ENCODE measurements around the gene SLC27A3.

The SLC27A3 gene

GRCh38 chr1:153818876-153819275 lies 43.7 kb downstream of the SLC27A3 start:
- no peak overlapping the region for H3K4me3 ChIP-seq (ENCODE audit: low read depth, low read length)
- no peak for TF ChIP-seq MYC (IDR thresholded peaks at IDR 0.05; ENCODE audit: low read depth, low read length)
- TF ChIP-seq, protein P1, sequence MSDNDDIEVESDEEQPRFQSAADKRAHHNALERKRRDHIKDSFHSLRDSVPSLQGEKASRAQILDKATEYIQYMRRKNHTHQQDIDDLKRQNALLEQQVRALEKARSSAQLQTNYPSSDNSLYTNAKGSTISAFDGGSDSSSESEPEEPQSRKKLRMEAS (IDR thresholded peaks at IDR 0.05; ENCODE audit: low read depth, low read length) = no peak
- no peak for TF ChIP-seq POLR2A (IDR thresholded peaks at IDR 0.05; ENCODE audit: extremely low read depth, insufficient read length)
- no peak for DNase-seq (ENCODE audit: low read depth)

- H3K4me3 ChIP-seq (ENCODE audit: low read depth, low read length) = no peak overlapping the region
- no peak for DNase-seq (ENCODE audit: low read depth)
- TF ChIP-seq, protein P1 (IDR thresholded peaks at IDR 0.05; ENCODE audit: low read depth, low read length) = no peak
- TF ChIP-seq POLR2A (IDR thresholded peaks at IDR 0.05; ENCODE audit: extremely low read depth, insufficient read length) (no peak), MYC (IDR thresholded peaks at IDR 0.05; ENCODE audit: low read depth, low read length) (no peak), CTCF (IDR thresholded peaks at IDR 0.05; ENCODE audit: low read depth, low read length) (no peak)
These were observed 52.2 kb downstream of the SLC27A3 start for GRCh38 chr1:153827168-153827964.
